ENCODE data around the gene TINAGL1. TPM values are rescaled to one million over a fixed set of nuclear protein-coding genes. Genes with fewer than 3 reads are reported as not detected.
A peak's percentile ranks its signal among the peaks of the same experiment; 100 is the strongest.
"Not testable (repeated sequence)": the region's sequence is repeated elsewhere in the genome, so short reads cannot be mapped to it uniquely, and the experiment has no call there.

TINAGL1 gene
- polyA plus RNA-seq, 1 donor: 37.7 TPM

GRCh38 chr1:31584869-31585735, 8.8 kb downstream of the TINAGL1 start:
- H3K4me1 ChIP-seq (ENCODE audit: control insufficient read depth, insufficient read depth, low read length): peaks cover 58% of the 10 kb centered on the region
- no CpG with 5 or more reads among the region's 27 CpGs for WGBS (ENCODE audit: insufficient coverage, low lambda C conversion rate)
- no peak for DNase-seq
- H3K9me3 ChIP-seq (ENCODE audit: control insufficient read depth, low read depth, low read length): peaks cover 1% of the 10 kb centered on the region
- no peak overlapping the region for H3K27ac ChIP-seq (ENCODE audit: low read length)
- no peak overlapping the region for H3K4me3 ChIP-seq (ENCODE audit: low read length)
- peaks cover 3% of the 10 kb centered on the region for H3K27me3 ChIP-seq (ENCODE audit: control insufficient read depth, insufficient read depth, low read length)
- H3K36me3 ChIP-seq (ENCODE audit: control insufficient read depth, insufficient read depth, low read length): peaks cover 30% of the 10 kb centered on the region

GRCh38 chr1:31585736-31586365, 9.5 kb downstream of the TINAGL1 start:
- Histone ChIP-seq H3K27me3 (ENCODE audit: control insufficient read depth, insufficient read depth, low read length) (peaks cover 3% of the 10 kb centered on the region), H3K4me3 (ENCODE audit: low read length) (no peak overlapping the region), H3K4me1 (ENCODE audit: control insufficient read depth, insufficient read depth, low read length) (peaks cover 58% of the 10 kb centered on the region), H3K9me3 (ENCODE audit: control insufficient read depth, low read depth, low read length) (no peaks in the 10 kb centered on the region), H3K36me3 (ENCODE audit: control insufficient read depth, insufficient read depth, low read length) (peaks cover 30% of the 10 kb centered on the region), H3K27ac (ENCODE audit: low read length) (no peak overlapping the region)
- no peak for DNase-seq
- WGBS (ENCODE audit: insufficient coverage, low lambda C conversion rate): no CpG with 5 or more reads among the region's 11 CpGs

DNA sequence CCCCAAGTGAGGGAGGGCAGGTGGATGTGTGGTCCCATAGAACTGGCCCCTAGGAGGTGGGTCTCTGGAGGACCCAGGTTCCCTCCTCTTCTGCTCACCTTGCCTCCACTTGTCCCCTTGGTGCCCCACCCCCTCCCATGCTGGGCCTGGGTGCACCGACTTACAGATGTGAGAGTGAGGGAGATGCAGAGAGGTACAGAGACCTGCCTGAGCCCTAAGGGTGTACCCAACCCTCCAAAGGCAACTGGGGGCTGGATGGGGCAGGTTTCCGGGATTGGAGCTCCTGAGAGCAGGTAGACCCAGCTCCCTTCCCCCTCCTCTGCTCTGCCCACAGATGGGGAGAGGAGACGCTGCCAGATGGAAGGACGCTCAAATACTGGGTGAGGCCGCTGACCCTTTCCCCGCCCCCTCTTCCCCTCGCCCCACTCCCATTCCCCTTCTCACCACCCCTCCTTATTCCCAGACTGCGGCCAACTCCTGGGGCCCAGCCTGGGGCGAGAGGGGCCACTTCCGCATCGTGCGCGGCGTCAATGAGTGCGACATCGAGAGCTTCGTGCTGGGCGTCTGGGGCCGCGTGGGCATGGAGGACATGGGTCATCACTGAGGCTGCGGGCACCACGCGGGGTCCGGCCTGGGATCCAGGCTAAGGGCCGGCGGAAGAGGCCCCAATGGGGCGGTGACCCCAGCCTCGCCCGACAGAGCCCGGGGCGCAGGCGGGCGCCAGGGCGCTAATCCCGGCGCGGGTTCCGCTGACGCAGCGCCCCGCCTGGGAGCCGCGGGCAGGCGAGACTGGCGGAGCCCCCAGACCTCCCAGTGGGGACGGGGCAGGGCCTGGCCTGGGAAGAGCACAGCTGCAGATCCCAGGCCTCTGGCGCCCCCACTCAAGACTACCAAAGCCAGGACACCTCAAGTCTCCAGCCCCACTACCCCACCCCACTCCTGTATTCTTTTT, 10.3 kb downstream of the TINAGL1 start:
- no CpG with 5 or more reads among the region's 47 CpGs for WGBS (ENCODE audit: insufficient coverage, low lambda C conversion rate)
- H3K36me3 ChIP-seq (ENCODE audit: control insufficient read depth, insufficient read depth, low read length): peaks cover 30% of the 10 kb centered on the region
- H3K4me3 ChIP-seq (ENCODE audit: low read length): no peak overlapping the region
- peaks cover 62% of the 10 kb centered on the region for H3K4me1 ChIP-seq (ENCODE audit: control insufficient read depth, insufficient read depth, low read length)
- H3K27ac ChIP-seq (ENCODE audit: low read length): no peak overlapping the region
- peaks cover 3% of the 10 kb centered on the region for H3K27me3 ChIP-seq (ENCODE audit: control insufficient read depth, insufficient read depth, low read length)
- H3K9me3 ChIP-seq (ENCODE audit: control insufficient read depth, low read depth, low read length): no peaks in the 10 kb centered on the region
- DNase-seq: no peak

DNA sequence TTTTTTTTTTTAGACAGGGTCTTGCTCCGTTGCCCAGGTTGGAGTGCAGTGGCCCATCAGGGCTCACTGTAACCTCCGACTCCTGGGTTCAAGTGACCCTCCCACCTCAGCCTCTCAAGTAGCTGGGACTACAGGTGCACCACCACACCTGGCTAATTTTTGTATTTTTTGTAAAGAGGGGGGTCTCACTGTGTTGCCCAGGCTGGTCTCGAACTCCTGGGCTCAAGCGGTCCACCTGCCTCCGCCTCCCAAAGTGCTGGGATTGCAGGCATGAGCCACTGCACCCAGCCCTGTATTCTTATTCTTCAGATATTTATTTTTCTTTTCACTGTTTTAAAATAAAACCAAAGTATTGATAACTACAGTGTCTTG, 11.0 kb downstream of the TINAGL1 start:
- Histone ChIP-seq H3K27ac (ENCODE audit: low read length) (peak overlapping the region; percentile 65), H3K4me1 (ENCODE audit: control insufficient read depth, insufficient read depth, low read length) (peaks cover 62% of the 10 kb centered on the region), H3K36me3 (ENCODE audit: control insufficient read depth, insufficient read depth, low read length) (peaks cover 30% of the 10 kb centered on the region)
- H3K9me3 ChIP-seq (ENCODE audit: control insufficient read depth, low read depth, low read length); H3K4me3 ChIP-seq (ENCODE audit: low read length); H3K27me3 ChIP-seq (ENCODE audit: control insufficient read depth, insufficient read depth, low read length); DNase-seq: not testable (repeated sequence)
- no CpG with 5 or more reads among the region's 5 CpGs for WGBS (ENCODE audit: insufficient coverage, low lambda C conversion rate)

DNA sequence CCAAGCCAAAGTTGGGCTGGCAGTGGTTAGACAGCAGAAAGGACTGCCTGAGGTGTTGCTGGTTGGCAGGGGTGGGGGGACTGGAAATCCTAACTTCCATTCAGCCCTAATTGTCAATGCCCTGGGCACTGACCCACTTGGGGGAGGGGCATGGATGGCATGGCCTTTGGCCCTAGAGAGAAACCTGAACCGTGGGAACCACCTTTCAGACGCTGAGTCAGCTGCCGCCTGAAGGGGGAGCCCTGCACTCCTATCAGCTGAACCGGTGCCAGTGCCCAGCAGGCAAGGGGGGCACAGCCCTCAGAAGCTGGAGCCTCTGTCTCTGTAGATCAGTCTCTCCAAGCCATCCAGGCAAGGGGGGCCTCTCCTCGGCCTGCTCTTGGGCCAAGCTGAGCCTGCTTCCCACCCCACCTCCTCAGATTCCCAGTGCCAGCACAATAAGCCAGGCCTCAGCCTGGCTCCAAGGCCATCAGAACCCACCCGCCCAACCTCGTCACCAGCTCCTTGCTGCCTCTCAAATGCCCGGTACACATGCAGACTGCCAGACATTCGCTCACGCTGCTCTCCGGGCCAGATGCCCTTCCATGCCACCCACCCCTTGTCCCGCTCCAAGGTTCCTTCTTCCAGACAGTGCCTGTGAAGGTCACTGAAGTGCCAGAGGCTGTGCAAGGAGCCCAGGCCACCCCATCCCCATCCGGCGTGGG, 11.6 kb downstream of the TINAGL1 start:
- Histone ChIP-seq H3K4me3 (ENCODE audit: low read length) (no peak overlapping the region), H3K27me3 (ENCODE audit: control insufficient read depth, insufficient read depth, low read length) (peaks cover 3% of the 10 kb centered on the region), H3K36me3 (ENCODE audit: control insufficient read depth, insufficient read depth, low read length) (peaks cover 30% of the 10 kb centered on the region), H3K27ac (ENCODE audit: low read length) (peak overlapping the region; percentile 65), H3K4me1 (ENCODE audit: control insufficient read depth, insufficient read depth, low read length) (peaks cover 59% of the 10 kb centered on the region), H3K9me3 (ENCODE audit: control insufficient read depth, low read depth, low read length) (no peaks in the 10 kb centered on the region)
- no CpG with 5 or more reads among the region's 14 CpGs for WGBS (ENCODE audit: insufficient coverage, low lambda C conversion rate)
- DNase-seq: peak; percentile 66 to 74

DNA sequence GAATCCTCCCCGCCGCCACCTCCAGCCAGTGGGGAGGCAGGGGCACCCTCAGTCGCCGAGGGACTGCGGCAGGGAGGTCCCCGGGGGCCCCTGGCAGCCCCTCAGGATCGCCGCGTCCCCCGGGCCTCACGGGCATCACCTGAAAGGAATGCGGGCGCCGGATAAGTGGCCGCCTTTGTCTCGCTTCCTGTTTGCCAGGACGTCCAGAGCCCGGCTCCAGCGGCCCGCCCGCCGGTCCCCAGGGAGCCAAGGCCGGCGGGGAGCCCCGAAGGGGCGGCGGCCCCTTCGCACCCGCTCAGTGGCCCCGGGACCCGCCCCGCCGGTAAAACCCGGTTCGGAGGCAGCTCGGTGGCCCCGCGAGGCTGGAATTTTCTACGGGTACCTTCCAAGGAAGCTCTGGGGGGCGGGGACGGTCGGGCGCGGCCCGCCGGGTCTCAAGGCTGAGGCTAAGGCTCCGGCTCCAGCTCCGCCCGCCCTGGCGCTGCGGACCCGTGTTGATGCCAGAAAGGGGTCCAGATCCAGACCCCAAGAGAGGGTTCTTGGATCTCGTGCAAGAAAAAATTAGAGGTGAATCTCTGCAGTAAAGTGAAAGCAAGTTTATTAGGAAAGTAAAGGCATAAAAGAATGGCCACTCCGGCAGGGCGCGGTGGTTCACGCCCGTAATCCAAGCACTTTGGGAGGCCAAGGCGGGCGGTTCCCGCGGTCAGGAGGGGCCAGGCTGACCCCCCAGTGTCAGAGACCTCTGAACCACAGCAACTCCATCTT, 12.6 kb downstream of the TINAGL1 start:
- DNase-seq: peak; percentile 51 to 81
- no CpG with 5 or more reads among the region's 62 CpGs for WGBS (ENCODE audit: insufficient coverage, low lambda C conversion rate)
- Histone ChIP-seq H3K4me1 (ENCODE audit: control insufficient read depth, insufficient read depth, low read length) (peaks cover 48% of the 10 kb centered on the region), H3K27me3 (ENCODE audit: control insufficient read depth, insufficient read depth, low read length) (peaks cover 3% of the 10 kb centered on the region), H3K4me3 (ENCODE audit: low read length) (peak overlapping the region; percentile 35), H3K9me3 (ENCODE audit: control insufficient read depth, low read depth, low read length) (no peaks in the 10 kb centered on the region), H3K36me3 (ENCODE audit: control insufficient read depth, insufficient read depth, low read length) (peaks cover 20% of the 10 kb centered on the region), H3K27ac (ENCODE audit: low read length) (peak overlapping the region; percentile 65)

DNA sequence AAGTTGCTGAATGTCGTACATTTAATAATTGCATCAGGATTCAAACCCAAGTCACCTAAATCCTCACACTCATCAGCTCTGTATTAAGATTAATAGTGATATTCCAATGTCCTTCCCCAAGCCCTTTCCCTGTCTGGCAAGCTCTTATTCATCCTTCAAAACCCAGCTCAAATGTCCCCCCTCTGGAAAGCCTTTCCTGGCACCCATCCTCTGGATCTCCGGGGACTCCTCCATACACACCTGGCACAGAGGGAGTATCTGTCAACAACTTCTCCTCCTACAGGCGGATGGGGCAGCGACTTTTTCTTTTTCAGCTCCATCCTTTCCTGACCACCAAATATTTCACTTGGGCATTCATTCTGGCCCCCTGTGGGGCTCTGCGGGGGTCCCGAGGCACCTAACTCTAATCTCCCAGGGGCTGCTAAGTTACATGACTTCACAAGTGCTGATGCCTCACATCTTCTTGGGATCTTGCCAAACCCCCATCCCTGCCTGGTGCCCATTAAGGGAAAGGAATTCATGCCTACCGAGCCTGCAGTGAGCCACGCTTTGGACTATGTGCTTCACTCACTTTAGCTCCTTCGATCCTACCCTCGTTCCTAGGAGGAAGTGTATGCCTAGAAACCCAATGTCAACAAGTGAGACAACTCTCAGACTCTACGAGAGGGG, 15.2 kb downstream of the TINAGL1 start:
- Histone ChIP-seq H3K4me1 (ENCODE audit: control insufficient read depth, insufficient read depth, low read length) (peaks cover 33% of the 10 kb centered on the region), H3K27me3 (ENCODE audit: control insufficient read depth, insufficient read depth, low read length) (peaks cover 3% of the 10 kb centered on the region), H3K4me3 (ENCODE audit: low read length) (no peak overlapping the region), H3K27ac (ENCODE audit: low read length) (peak overlapping the region; percentile 52), H3K9me3 (ENCODE audit: control insufficient read depth, low read depth, low read length) (no peaks in the 10 kb centered on the region), H3K36me3 (ENCODE audit: control insufficient read depth, insufficient read depth, low read length) (no peaks in the 10 kb centered on the region)
- WGBS (ENCODE audit: insufficient coverage, low lambda C conversion rate): no CpG with 5 or more reads among the region's 11 CpGs
- peak in 1 of 2 donors; percentile 74 for DNase-seq

- Histone ChIP-seq H3K36me3 (ENCODE audit: control insufficient read depth, insufficient read depth, low read length) (no peaks in the 10 kb centered on the region), H3K27ac (ENCODE audit: low read length) (peak overlapping the region; percentile 52), H3K9me3 (ENCODE audit: control insufficient read depth, low read depth, low read length) (no peaks in the 10 kb centered on the region), H3K27me3 (ENCODE audit: control insufficient read depth, insufficient read depth, low read length) (peaks cover 3% of the 10 kb centered on the region), H3K4me3 (ENCODE audit: low read length) (no peak overlapping the region), H3K4me1 (ENCODE audit: control insufficient read depth, insufficient read depth, low read length) (peaks cover 33% of the 10 kb centered on the region)
- no peak for DNase-seq
These were observed 15.8 kb downstream of the TINAGL1 start for GRCh38 chr1:31592132-31592531.

GRCh38 chr1:31593136-31593665, 16.9 kb downstream of the TINAGL1 start:
- H3K4me1 ChIP-seq (ENCODE audit: control insufficient read depth, insufficient read depth, low read length): peaks cover 22% of the 10 kb centered on the region
- no peaks in the 10 kb centered on the region for H3K9me3 ChIP-seq (ENCODE audit: control insufficient read depth, low read depth, low read length)
- no peaks in the 10 kb centered on the region for H3K36me3 ChIP-seq (ENCODE audit: control insufficient read depth, insufficient read depth, low read length)
- H3K4me3 ChIP-seq (ENCODE audit: low read length): no peak overlapping the region
- H3K27me3 ChIP-seq (ENCODE audit: control insufficient read depth, insufficient read depth, low read length): peaks cover 3% of the 10 kb centered on the region
- DNase-seq: no peak
- no CpG with 5 or more reads among the region's 5 CpGs for whole genome bisulfite sequencing (ENCODE audit: insufficient coverage, low lambda C conversion rate)
- H3K27ac ChIP-seq (ENCODE audit: low read length): no peak overlapping the region
